ENCODE results near the gene SPEF2. TPM values are rescaled to one million over a fixed set of nuclear protein-coding genes. Genes with fewer than 3 reads are reported as not detected.

Gene SPEF2
- total and polyA plus RNA-seq, 10 of the 15 experiments (the other 5 are each of a cell fraction or from before 2014, with no cell fraction given) = 0.03 to 2.0 (median 0.07) TPM; not detected in 3

GRCh38 chr5:35810601-35811000, 192.9 kb downstream of the SPEF2 start (continued):
- TF ChIP-seq CUX1 (IDR thresholded peaks at IDR 0.05; ENCODE audit: insufficient replicate concordance, low read depth, low read length) (no peak), REST (IDR thresholded peaks at IDR 0.05; ENCODE audit: low read depth, low read length) (no peak), SIX5 (IDR thresholded peaks at IDR 0.05; ENCODE audit: low read depth, low read length, severe bottlenecking) (no peak), MXI1 (IDR thresholded peaks at IDR 0.05; ENCODE audit: low read depth, low read length) (no peak), RELA (IDR thresholded peaks at IDR 0.05; ENCODE audit: borderline replicate concordance, partially characterized antibody) (no peak), FOXM1 (IDR thresholded peaks at IDR 0.05; ENCODE audit: low read depth, low read length) (no peak), FOS (IDR thresholded peaks at IDR 0.05; ENCODE audit: borderline replicate concordance, extremely low read depth, insufficient read length) (no peak), CREM (IDR thresholded peaks at IDR 0.05; ENCODE audit: low read depth) (no peak)
